HS-27A (cell line): ENCODE results near the gene ATP11A.
A peak's percentile ranks its signal among the peaks of the same experiment; 100 is the strongest.
"Not testable (repeated sequence)": the region's sequence is repeated elsewhere in the genome, so short reads cannot be mapped to it uniquely, and the experiment has no call there.

Source experiments
- DNase-seq: peaks from one replicate; pipeline ENCODE4 v3.0.0-alpha.2; 2012; ENCODE audit warnings: low read depth, missing footprints

Gene ATP11A

GRCh38 chr13:112861876-112862615 is 172.2 kb downstream of the ATP11A start:
- DNase-seq, result no peak

GRCh38 chr13:112863356-112863755 is 173.5 kb downstream of the ATP11A start:
- DNase-seq, result not testable (repeated sequence)

- DNase-seq, result not testable (repeated sequence)
These were observed 175.6 kb downstream of the ATP11A start for GRCh38 chr13:112865478-112865877.

- DNase-seq, result no peak
These were observed 177.5 kb downstream of the ATP11A start for GRCh38 chr13:112867301-112867711.

- no peak for DNase-seq
These were observed 178.5 kb downstream of the ATP11A start for GRCh38 chr13:112868308-112868707.

GRCh38 chr13:112869202-112870050 is 179.6 kb downstream of the ATP11A start:
- DNase-seq, result no peak

- DNase-seq, result no peak
These were observed 180.2 kb downstream of the ATP11A start for GRCh38 chr13:112870051-112870331.

- DNase-seq, result no peak
These were observed 181.0 kb downstream of the ATP11A start for GRCh38 chr13:112870737-112871287.

GRCh38 chr13:112871742-112872141 is 181.9 kb downstream of the ATP11A start:
- DNase-seq, result no peak

- not testable (repeated sequence) for DNase-seq
These were observed 183.1 kb downstream of the ATP11A start for GRCh38 chr13:112872657-112873631.

- DNase-seq, result peak; percentile 2
These were observed 184.3 kb downstream of the ATP11A start for GRCh38 chr13:112873851-112874750.

- DNase-seq, result no peak
These were observed 185.0 kb downstream of the ATP11A start for GRCh38 chr13:112874751-112875300.

GRCh38 chr13:112875627-112876026 is 185.8 kb downstream of the ATP11A start:
- no peak for DNase-seq

GRCh38 chr13:112876305-112877000 is 186.6 kb downstream of the ATP11A start:
- no peak for DNase-seq

GRCh38 chr13:112877066-112877465 is 187.2 kb downstream of the ATP11A start:
- DNase-seq, result no peak

GRCh38 chr13:112877539-112877938 is 187.7 kb downstream of the ATP11A start:
- DNase-seq, result no peak

- no peak for DNase-seq
These were observed 188.4 kb downstream of the ATP11A start for GRCh38 chr13:112877976-112878955.

GRCh38 chr13:112879283-112879833 is 189.5 kb downstream of the ATP11A start:
- no peak for DNase-seq
